T-helper 1 cell treated with Interleukin-12 subunit alpha and Interleukin-12 subunit beta and Interleukin-4 antibody, amounts not matched to agents 30 μg/mL and 1 μg/mL, for 36 hours (primary cell): ENCODE data around the gene DLG2.
"Not testable (repeated sequence)": the region's sequence is repeated elsewhere in the genome, so short reads cannot be mapped to it uniquely, and the experiment has no call there.

Source experiments
- H3K27ac Mint-ChIP-seq: one replicate; pipeline ENCODE4 v1.8.0; 2021; ENCODE audit warnings: mild to moderate bottlenecking, mixed read lengths
- H3K27me3 Mint-ChIP-seq: one replicate; pipeline ENCODE4 v1.8.0; 2021; ENCODE audit warnings: low read depth, mixed read lengths
- H3K36me3 Mint-ChIP-seq: one replicate; pipeline ENCODE4 v1.8.0; 2021; ENCODE audit warnings: low read depth, mixed read lengths
- H3K4me1 Mint-ChIP-seq: one replicate; pipeline ENCODE4 v1.8.0; 2021; ENCODE audit warnings: low read depth, mixed read lengths
- H3K4me3 Mint-ChIP-seq: one replicate; pipeline ENCODE4 v1.8.0; 2021; ENCODE audit warnings: mild to moderate bottlenecking, moderate library complexity, mixed read lengths
- H3K9me3 Mint-ChIP-seq: one replicate; pipeline ENCODE4 v1.8.0; 2021; ENCODE audit warnings: mixed read lengths

Gene DLG2

DNA sequence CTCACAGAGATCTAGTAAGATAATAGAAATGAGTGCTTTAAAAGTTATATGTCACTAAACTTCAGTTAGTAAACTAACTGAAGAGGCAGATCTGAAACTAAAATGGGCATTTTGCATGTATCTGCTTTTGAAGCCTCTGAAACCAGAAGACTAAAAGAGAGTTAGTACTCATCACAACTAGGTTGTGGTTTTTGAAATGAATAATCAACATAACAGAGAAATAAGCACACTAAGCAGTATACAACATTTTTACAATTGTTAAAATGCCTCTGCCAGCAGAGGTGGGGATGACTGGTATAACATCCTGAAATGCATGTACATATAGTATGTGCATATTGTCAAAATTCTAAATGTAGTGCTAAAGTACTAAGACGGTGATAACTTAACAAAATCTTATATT, 564.5 kb downstream of the DLG2 start:
- Mint-ChIP-seq H3K9me3 (peaks cover 10% of the 10 kb centered on the region), H3K4me1 (no peaks in the 10 kb centered on the region), H3K36me3 (no peaks in the 10 kb centered on the region)

DNA sequence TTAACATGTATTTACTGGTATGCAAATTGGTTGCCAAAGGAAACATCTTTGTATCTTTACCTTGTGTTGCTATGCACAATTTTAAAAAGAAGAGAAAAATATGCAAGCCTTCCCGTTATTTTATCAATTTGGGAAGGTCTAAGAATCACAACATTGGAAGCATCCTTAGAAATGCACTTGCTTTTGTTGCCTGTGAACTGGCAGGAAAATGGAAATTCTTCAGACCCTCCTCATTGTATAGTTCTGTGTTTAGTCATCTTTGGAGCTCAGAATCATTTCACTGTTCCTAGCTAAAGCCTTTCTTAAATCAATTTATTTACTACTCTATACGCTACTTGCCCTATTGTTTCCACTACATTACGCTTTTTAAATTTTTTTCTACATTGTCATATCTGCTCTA, 574.5 kb downstream of the DLG2 start:
- Mint-ChIP-seq H3K27me3 (no peaks in the 10 kb centered on the region), H3K9me3 (peaks cover 9% of the 10 kb centered on the region), H3K4me3 (no peak overlapping the region), H3K36me3 (no peaks in the 10 kb centered on the region), H3K4me1 (no peaks in the 10 kb centered on the region), H3K27ac (no peak overlapping the region)

More for the DNA sequence above, 564.5 kb downstream of the DLG2 start:
- Mint-ChIP-seq H3K27ac (no peak overlapping the region), H3K4me3 (no peak overlapping the region), H3K27me3 (no peaks in the 10 kb centered on the region)

DNA sequence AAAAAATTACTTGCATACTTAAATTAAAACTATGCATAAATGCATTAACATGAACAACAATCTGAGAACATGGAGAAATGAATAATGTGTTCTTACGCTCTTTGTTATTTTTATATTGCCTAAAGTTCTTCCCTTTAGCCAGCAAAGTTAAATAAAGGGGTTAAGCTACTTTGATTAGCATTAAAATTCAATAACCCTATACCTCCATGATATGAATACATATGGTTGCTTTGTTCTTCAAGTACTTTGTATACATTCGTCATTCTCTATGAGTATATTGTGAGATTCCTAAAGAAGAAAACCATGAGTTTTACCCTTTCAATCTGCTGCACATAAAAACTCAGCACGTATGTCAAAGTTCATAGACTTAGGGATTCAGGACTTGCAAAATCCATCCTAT, 578.3 kb downstream of the DLG2 start:
- no peak overlapping the region for H3K4me3 Mint-ChIP-seq
- H3K36me3 Mint-ChIP-seq, result no peaks in the 10 kb centered on the region
- no peak overlapping the region for H3K27ac Mint-ChIP-seq
- H3K4me1 Mint-ChIP-seq, result no peaks in the 10 kb centered on the region
- no peaks in the 10 kb centered on the region for H3K27me3 Mint-ChIP-seq
- H3K9me3 Mint-ChIP-seq, result peaks cover 13% of the 10 kb centered on the region

DNA sequence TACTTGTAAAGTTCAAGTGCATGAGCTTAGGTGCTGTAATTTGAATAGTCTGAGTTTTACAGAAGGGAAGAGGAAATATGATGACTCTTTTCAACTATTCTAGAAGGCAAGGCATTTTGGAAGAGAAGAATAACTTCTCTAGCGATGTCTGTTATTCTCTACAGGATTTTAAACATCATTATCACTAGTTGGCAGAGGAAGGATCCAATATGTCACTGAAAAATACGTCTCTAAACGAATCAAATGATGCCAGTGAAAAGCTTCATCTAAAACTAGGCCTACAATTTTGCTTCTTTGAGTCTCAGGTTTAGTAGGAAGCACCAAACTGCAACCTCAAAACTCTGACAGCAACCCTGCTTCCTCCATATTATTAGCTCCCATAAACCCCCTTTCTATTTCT, 581.4 kb downstream of the DLG2 start:
- H3K9me3 Mint-ChIP-seq, result peaks cover 9% of the 10 kb centered on the region
- H3K27me3 Mint-ChIP-seq, result no peaks in the 10 kb centered on the region
- no peak overlapping the region for H3K4me3 Mint-ChIP-seq
- no peak overlapping the region for H3K27ac Mint-ChIP-seq
- no peaks in the 10 kb centered on the region for H3K36me3 Mint-ChIP-seq
- no peaks in the 10 kb centered on the region for H3K4me1 Mint-ChIP-seq

DNA sequence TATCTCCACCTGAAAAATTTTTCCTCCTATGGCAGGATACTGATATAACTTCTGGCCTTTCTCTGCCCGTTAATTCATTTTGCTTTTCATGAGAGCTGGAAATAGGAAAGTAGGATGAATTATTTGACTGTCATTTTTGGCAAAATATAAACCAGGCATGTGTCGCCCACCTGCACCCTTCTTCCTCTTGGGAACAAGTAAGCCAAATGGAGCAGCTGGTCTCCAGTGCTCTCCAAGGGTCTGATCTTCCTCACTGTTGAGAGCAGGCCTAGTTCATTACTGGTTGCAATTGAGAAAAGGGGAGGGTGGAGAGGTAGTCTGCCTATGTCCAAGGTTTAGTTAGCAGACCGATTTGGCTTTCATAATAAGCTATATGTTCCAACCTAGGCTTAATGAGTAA, 582.2 kb downstream of the DLG2 start:
- Mint-ChIP-seq H3K27ac (no peak overlapping the region), H3K4me1 (no peaks in the 10 kb centered on the region), H3K36me3 (no peaks in the 10 kb centered on the region), H3K9me3 (peaks cover 9% of the 10 kb centered on the region), H3K27me3 (no peaks in the 10 kb centered on the region), H3K4me3 (no peak overlapping the region)

GRCh38 chr11:85042361-85042760, 584.8 kb downstream of the DLG2 start:
- Mint-ChIP-seq H3K27ac (no peak overlapping the region), H3K4me3 (no peak overlapping the region), H3K9me3 (peaks cover 14% of the 10 kb centered on the region), H3K27me3 (no peaks in the 10 kb centered on the region), H3K36me3 (no peaks in the 10 kb centered on the region), H3K4me1 (no peaks in the 10 kb centered on the region)

- peaks cover 19% of the 10 kb centered on the region for H3K9me3 Mint-ChIP-seq
- H3K27ac Mint-ChIP-seq, result no peak overlapping the region
- H3K4me3 Mint-ChIP-seq, result no peak overlapping the region
- H3K27me3 Mint-ChIP-seq, result no peaks in the 10 kb centered on the region
- H3K4me1 Mint-ChIP-seq, result no peaks in the 10 kb centered on the region
- H3K36me3 Mint-ChIP-seq, result no peaks in the 10 kb centered on the region
Measured at GRCh38 chr11:85040166-85040565, 587.0 kb downstream of the DLG2 start.

- H3K9me3 Mint-ChIP-seq, result peaks cover 14% of the 10 kb centered on the region
- no peak overlapping the region for H3K27ac Mint-ChIP-seq
- H3K36me3 Mint-ChIP-seq, result no peaks in the 10 kb centered on the region
- H3K27me3 Mint-ChIP-seq, result no peaks in the 10 kb centered on the region
- no peak overlapping the region for H3K4me3 Mint-ChIP-seq
- no peaks in the 10 kb centered on the region for H3K4me1 Mint-ChIP-seq
Measured at GRCh38 chr11:85029964-85030363, 597.2 kb downstream of the DLG2 start.

DNA sequence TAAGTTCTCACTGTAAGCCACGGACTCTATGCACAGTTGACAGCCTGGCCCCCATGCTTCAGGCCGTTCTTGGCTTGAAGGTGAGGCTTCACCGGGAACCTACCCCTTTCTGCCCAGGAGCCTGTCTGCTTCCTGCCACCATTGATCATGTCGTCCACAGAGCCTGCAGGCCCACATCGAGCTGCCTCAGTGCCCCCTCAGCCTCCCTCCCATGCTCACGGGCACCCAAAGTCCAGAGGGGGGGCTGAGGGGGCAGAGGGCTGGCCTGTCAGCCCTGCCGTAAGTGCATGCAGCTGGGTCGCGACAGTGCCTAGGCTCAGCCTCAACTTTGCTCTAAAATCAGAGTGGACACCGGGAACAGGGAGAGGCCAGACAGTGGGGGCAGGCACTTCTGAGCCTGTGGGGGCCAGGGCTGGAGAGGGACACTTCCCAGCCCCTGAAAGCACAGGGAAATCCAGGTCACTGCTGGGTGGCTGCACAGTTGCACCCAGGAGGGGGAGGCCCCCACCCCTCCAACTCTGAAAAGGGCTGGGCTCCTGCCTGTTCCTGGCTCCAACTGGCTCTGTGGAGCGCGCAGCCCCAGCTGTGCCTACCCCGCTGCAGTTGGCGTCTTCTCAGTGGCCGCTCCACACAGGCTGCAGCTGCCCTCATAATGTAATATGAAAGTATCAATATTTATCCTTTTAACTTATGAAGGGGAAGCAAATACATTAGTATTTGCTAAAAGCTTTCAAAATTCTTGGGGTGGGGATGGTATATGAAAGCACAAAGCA, 598.6 kb downstream of the DLG2 start:
- H3K4me1 Mint-ChIP-seq, result no peaks in the 10 kb centered on the region
- no peaks in the 10 kb centered on the region for H3K36me3 Mint-ChIP-seq
- no peak overlapping the region for H3K4me3 Mint-ChIP-seq
- H3K27me3 Mint-ChIP-seq, result no peaks in the 10 kb centered on the region
- no peak overlapping the region for H3K27ac Mint-ChIP-seq
- peaks cover 15% of the 10 kb centered on the region for H3K9me3 Mint-ChIP-seq

DNA sequence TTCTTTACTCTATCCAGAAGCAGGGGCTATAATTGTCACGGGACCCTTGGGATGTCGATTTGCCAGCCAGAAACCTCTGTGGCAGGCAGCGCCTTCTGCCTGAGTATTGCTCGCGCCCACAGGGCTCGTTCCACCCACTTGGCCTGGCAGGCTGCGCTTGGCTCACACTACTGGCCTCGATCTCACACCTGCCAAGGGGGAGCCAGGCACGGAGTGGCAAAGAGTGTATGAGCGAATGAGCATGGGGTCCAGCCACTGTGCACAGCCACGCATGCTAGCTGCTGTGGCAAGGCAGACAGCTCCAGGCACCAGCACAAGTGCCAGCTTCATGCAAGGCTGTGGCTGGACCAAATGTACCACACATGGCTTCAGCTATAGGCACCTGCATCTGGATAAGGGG, 599.8 kb downstream of the DLG2 start:
- H3K4me3 Mint-ChIP-seq, result no peak overlapping the region
- H3K27me3 Mint-ChIP-seq, result no peaks in the 10 kb centered on the region
- no peaks in the 10 kb centered on the region for H3K4me1 Mint-ChIP-seq
- H3K27ac Mint-ChIP-seq, result no peak overlapping the region
- H3K9me3 Mint-ChIP-seq, result peaks cover 15% of the 10 kb centered on the region
- no peaks in the 10 kb centered on the region for H3K36me3 Mint-ChIP-seq

GRCh38 chr11:85021058-85021457, 606.1 kb downstream of the DLG2 start:
- Mint-ChIP-seq H3K27me3 (no peaks in the 10 kb centered on the region), H3K36me3 (no peaks in the 10 kb centered on the region), H3K4me3 (no peak overlapping the region), H3K27ac (no peak overlapping the region), H3K4me1 (no peaks in the 10 kb centered on the region), H3K9me3 (peaks cover 17% of the 10 kb centered on the region)

DNA sequence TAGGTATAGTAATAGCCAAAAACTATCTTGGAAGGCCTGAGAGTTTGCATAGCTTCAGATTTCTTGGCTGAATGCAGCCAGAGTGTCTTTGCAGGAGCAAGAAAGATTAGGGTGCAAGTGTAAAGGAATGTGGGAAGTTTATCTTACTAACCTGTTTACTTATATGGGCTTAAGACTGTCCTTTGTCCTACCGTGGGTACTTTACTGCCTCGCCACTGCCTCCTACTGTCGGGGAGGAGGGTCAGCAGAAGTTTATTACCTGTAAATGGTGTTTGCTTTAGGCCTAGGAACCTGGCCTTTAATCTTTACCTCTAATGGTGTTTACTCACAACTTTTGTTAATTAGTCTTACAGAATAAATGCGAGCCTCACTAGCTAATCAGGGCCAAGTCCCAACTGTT, 633.8 kb downstream of the DLG2 start:
- no peaks in the 10 kb centered on the region for H3K27me3 Mint-ChIP-seq
- H3K4me3 Mint-ChIP-seq, result no peak overlapping the region
- H3K9me3 Mint-ChIP-seq, result peaks cover 32% of the 10 kb centered on the region
- H3K4me1 Mint-ChIP-seq, result no peaks in the 10 kb centered on the region
- no peaks in the 10 kb centered on the region for H3K36me3 Mint-ChIP-seq
- no peak overlapping the region for H3K27ac Mint-ChIP-seq

DNA sequence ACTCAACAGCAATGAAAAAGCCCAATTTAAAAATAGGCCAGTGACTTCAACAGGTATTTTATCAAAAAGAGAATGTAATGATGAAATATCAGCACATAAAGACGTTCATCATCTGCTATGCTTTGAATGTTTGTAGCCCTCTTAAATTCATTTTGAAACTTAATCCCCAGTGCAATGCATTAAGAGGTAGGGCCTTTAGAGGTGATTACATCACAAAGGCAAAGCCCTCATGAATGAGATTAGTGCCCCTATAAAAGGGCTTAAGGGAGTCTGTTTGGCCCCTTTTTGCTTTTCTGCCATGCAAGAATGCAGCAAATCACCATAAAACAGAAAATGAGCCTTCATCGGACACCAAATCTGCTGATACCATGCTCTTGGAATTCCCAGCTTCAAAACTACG, 637.0 kb downstream of the DLG2 start:
- Mint-ChIP-seq H3K27ac (no peak overlapping the region), H3K36me3 (no peaks in the 10 kb centered on the region), H3K9me3 (peaks cover 30% of the 10 kb centered on the region), H3K27me3 (no peaks in the 10 kb centered on the region), H3K4me1 (no peaks in the 10 kb centered on the region), H3K4me3 (no peak overlapping the region)

DNA sequence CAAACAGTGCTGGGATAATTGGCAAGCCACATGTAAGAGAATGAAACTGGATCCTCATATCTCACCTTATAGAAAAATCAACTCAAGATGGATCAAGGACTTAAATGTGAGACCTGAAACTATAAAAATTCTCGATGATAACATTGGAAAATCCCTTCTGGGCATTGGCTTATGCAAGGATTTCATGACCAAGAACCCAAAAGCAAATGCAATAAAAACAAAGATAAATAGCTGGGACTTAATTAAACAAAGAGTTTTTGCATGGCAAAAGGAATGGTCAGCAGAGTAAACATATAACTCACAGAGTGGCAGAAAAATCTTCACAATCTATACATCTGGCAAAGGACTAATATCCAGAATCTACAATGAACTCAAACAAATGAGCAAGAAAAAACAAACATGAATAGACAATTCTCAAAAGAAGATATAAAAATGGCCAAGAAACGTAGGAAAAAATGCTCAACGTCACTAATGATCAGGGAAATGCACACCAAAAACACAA, 639.4 kb downstream of the DLG2 start:
- H3K27ac Mint-ChIP-seq, H3K4me3 Mint-ChIP-seq, H3K4me1 Mint-ChIP-seq, H3K36me3 Mint-ChIP-seq, H3K27me3 Mint-ChIP-seq: not testable (repeated sequence)
- peaks cover 30% of the 10 kb centered on the region for H3K9me3 Mint-ChIP-seq

GRCh38 chr11:84981301-84981700, 645.8 kb downstream of the DLG2 start:
- no peaks in the 10 kb centered on the region for H3K36me3 Mint-ChIP-seq
- H3K27ac Mint-ChIP-seq, result no peak overlapping the region
- H3K4me3 Mint-ChIP-seq, result no peak overlapping the region
- no peaks in the 10 kb centered on the region for H3K27me3 Mint-ChIP-seq
- no peaks in the 10 kb centered on the region for H3K4me1 Mint-ChIP-seq
- H3K9me3 Mint-ChIP-seq, result peaks cover 39% of the 10 kb centered on the region

DNA sequence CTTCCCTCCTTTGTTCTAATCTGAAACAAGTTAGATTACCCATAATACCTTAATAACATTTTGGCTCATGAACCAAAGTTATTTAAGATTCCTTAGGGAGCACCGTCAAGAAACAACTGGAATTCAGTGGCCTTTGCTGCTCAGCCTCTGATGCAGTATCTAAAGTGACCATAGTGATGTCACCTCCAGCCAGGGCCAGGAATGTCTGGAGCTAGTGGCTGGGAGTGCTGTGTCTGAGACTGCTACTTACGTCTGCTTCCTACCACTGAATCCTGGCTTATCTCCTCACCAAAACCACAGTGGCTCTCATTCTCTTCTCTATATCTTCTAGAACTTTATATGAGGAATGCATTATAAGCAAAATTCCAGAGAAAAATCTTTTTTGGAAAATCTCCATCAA, 658.0 kb downstream of the DLG2 start:
- Mint-ChIP-seq H3K36me3 (no peaks in the 10 kb centered on the region), H3K9me3 (peaks cover 12% of the 10 kb centered on the region), H3K27me3 (no peaks in the 10 kb centered on the region), H3K4me3 (no peak overlapping the region), H3K4me1 (no peaks in the 10 kb centered on the region), H3K27ac (no peak overlapping the region)
